Measurements from ENCODE around the gene PBX4. TPM values are rescaled to one million over a fixed set of nuclear protein-coding genes. Genes with fewer than 3 reads are reported as not detected.

PBX4 gene
- total and polyA plus RNA-seq, 10 of the 15 experiments (the other 5 are each of a cell fraction or from before 2014, with no cell fraction given): 0.18 to 17.3 (median 4.2) TPM

- no peak for TF ChIP-seq CTCF (IDR thresholded peaks at IDR 0.05 in 2 of 3, conservative IDR thresholded peaks at IDR 0.05 in 1 of 3; ENCODE audit: control insufficient read depth in 2 of 3, extremely low read depth in 1 of 3, insufficient read depth in 1 of 3, low read depth in 3 of 3, low read length in 3 of 3)
- no peak for TF ChIP-seq ZNF274 (IDR thresholded peaks at IDR 0.05; ENCODE audit: insufficient read depth, insufficient read length)
Observed at GRCh38 chr19:19563348-19563848, 55.1 kb downstream of the PBX4 start (continued).

GRCh38 chr19:19562665-19563347 lies 55.7 kb downstream of the PBX4 start:
- ChIA-PET SMC1A (ENCODE audit: uncharacterized antibody, unreplicated experiment) (no interaction called here), CTCF (no interaction called here), RAD21 (ENCODE audit: unreplicated experiment) (no interaction called here), POLR2A (no interaction called here)
- Histone ChIP-seq H3K4me2 (ENCODE audit: control insufficient read depth, insufficient read depth) (no peak overlapping the region), H2AFZ (ENCODE audit: control insufficient read depth, low read depth, low read length) (no peak overlapping the region), H3K79me2 (ENCODE audit: control insufficient read depth, insufficient read depth, low read length) (no peaks in the 10 kb centered on the region), H3K9me3 (replicated peaks; ENCODE audit: control insufficient read depth, insufficient read depth, low read length) (no peaks in the 10 kb centered on the region), H3K4me3 (no peak overlapping the region), H3K36me3 (ENCODE audit: control insufficient read depth in 2 of 2, insufficient read depth in 2 of 2, low read length in 1 of 2) (peaks cover 0 to 6% of the 10 kb centered on the region in 2 experiments; a peak in 3 of 4 replicates), H3K27ac (ENCODE audit: control insufficient read depth, insufficient read depth) (no peak overlapping the region), H3K4me1 (ENCODE audit: control insufficient read depth, insufficient read depth, low read length) (no peaks in the 10 kb centered on the region), H3K27me3 (replicated peaks in 1 of 2; ENCODE audit: control insufficient read depth in 2 of 2, insufficient read depth in 2 of 2, low read length in 1 of 2) (no peaks in the 10 kb centered on the region), H4K20me1 (ENCODE audit: control insufficient read depth, insufficient read depth) (no peaks in the 10 kb centered on the region), H3K9ac (ENCODE audit: control insufficient read depth, insufficient read depth, low read length) (no peak overlapping the region)
- ATAC-seq (peak; percentile 57), FAIRE-seq (no peak), DNase-seq (ENCODE audit: low read depth, low spot score) (no peak)
- TF ChIP-seq STAT3 (IDR thresholded peaks at IDR 0.05; ENCODE audit: low read depth, low read length) (no peak), TBL1XR1 (IDR thresholded peaks at IDR 0.05; ENCODE audit: low read depth, low read length) (no peak), RAD21 (IDR thresholded peaks at IDR 0.05; ENCODE audit: insufficient read depth, low read depth, low read length) (peak; percentile 20; the same call in 1 of the 2 replicates), SMAD1 (IDR thresholded peaks at IDR 0.05; ENCODE audit: low read depth, partially characterized antibody) (no peak), CTCF (IDR thresholded peaks at IDR 0.05 in 2 of 3, conservative IDR thresholded peaks at IDR 0.05 in 1 of 3; ENCODE audit: control insufficient read depth in 2 of 3, extremely low read depth in 1 of 3, insufficient read depth in 1 of 3, low read depth in 3 of 3, low read length in 3 of 3) (peak in 2 of 3 experiments; percentile 25 to 41; a peak in 2 of 6 replicates)
- in situ Hi-C loops (cut with MboI): no loop called here
- BruUV-seq (replicated peaks): no TSS peak
- intact Hi-C loops (cut with micrococcal nuclease; ENCODE audit: unreplicated experiment): no loop called here
- 78% methylated on average over 16 of the region's 17 CpGs for WGBS (ENCODE audit: insufficient coverage, insufficient replicate concordance, low lambda C conversion rate, missing lambda C conversion rate)
